Stimulated activated naive CD8-positive, alpha-beta T cell treated with anti-CD3 and anti-CD28 coated beads, Interleukin-15, amount 100 ng/mL, for 72 hours (primary cell): ENCODE measurements around the gene MYEOV.

Experiments
- ATAC-seq: fragments of 150-1000 bp; cut with Tn5 transposase; 2 replicates; pipeline ENCODE4 v1.10.0; 2021; ENCODE audit warnings: mild to moderate bottlenecking, moderate library complexity
- DNase-seq, 2 donors: peaks; one replicate each; pipeline ENCODE4 v3.0.0; 2021 to 2022
- H3K27ac Mint-ChIP-seq, 2 donors: one replicate each; pipeline ENCODE4 v1.8.0; 2022; ENCODE audit warnings: mild to moderate bottlenecking in 2 of 2, mixed read lengths in 2 of 2, moderate library complexity in 2 of 2
- H3K27me3 Mint-ChIP-seq: one replicate; pipeline ENCODE4 v1.8.0; 2022; ENCODE audit warnings: mixed read lengths
- H3K4me1 Mint-ChIP-seq: one replicate; pipeline ENCODE4 v1.8.0; 2022; ENCODE audit warnings: mild to moderate bottlenecking, mixed read lengths
- H3K4me3 Mint-ChIP-seq, 2 donors: one replicate each; pipeline ENCODE4 v1.8.0; 2022; ENCODE audit warnings: mild to moderate bottlenecking in 2 of 2, mixed read lengths in 2 of 2, moderate library complexity in 1 of 2
- H3K9me3 Mint-ChIP-seq, 2 donors: one replicate each; pipeline ENCODE4 v1.8.0; 2022; ENCODE audit warnings: mixed read lengths in 2 of 2

Gene MYEOV

GRCh38 chr11:69291459-69292110 lies 2.4 kb upstream of the MYEOV start:
- no peak overlapping the region for H3K27ac Mint-ChIP-seq
- H3K27me3 Mint-ChIP-seq = no peaks in the 10 kb centered on the region
- H3K4me3 Mint-ChIP-seq = no peak overlapping the region
- peaks cover 23% of the 10 kb centered on the region for H3K4me1 Mint-ChIP-seq
- no peaks in the 10 kb centered on the region for H3K9me3 Mint-ChIP-seq
- DNase-seq = no peak
- ATAC-seq = no peak

- H3K4me3 Mint-ChIP-seq = no peak overlapping the region
- H3K4me1 Mint-ChIP-seq = peaks cover 30% of the 10 kb centered on the region
- H3K27me3 Mint-ChIP-seq = no peaks in the 10 kb centered on the region
- DNase-seq (peak in 1 of 2 donors; percentile 41), ATAC-seq (no peak)
- H3K9me3 Mint-ChIP-seq = no peaks in the 10 kb centered on the region
- no peak overlapping the region for H3K27ac Mint-ChIP-seq
Measured at GRCh38 chr11:69292221-69292648, 1.7 kb upstream of the MYEOV start.

DNA sequence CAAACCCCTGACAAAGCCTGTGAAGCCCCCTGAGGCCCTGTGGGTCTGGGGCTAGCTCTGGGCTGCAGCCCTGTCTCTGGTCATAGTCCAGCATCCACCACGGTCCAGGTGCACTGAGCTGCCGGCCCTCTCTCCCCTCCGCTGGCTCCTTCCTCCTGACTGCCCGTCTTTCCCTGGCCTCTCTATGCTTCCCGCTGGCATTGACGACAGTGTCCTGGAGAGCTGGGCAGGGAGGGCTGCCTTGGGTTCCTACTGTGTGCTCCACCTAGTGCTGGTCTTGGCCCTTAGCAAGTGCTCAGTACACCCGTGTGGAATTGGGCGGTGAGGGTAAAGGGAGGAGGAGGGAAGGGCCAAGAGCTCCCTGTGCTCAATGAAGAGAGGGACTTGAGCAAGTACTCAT lies 868 bp upstream of the MYEOV start:
- ATAC-seq = no peak
- no peak overlapping the region for H3K27ac Mint-ChIP-seq
- H3K4me1 Mint-ChIP-seq = peaks cover 38% of the 10 kb centered on the region
- no peaks in the 10 kb centered on the region for H3K27me3 Mint-ChIP-seq
- no peak for DNase-seq
- H3K9me3 Mint-ChIP-seq = no peaks in the 10 kb centered on the region
- H3K4me3 Mint-ChIP-seq = no peak overlapping the region

DNA sequence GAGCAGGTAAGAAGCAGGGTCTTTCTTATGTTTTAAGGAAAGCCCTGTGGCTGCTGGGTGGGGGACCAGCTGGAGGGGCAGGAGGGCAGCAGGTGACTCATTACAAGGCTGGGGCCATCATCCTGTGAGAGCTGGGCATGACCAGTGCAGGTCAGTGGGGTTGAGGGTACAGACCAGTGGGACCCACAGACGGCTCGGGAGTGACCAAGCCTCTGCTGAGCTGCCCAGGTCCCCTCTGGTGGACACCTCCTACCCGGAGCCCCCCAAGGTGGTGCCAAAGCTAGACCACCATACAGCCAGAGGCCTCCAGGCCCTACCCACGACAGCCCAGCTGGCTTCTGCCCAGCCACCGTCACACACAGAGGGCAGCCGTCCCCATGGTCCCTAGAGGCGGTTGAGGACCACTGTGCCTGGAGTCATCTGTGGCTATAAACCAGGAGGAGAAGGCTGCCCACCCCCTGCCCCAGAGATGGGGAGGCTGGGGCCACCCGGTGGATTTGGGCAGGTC lies 670 bp downstream of the MYEOV start:
- no peaks in the 10 kb centered on the region for H3K9me3 Mint-ChIP-seq
- H3K27ac Mint-ChIP-seq = no peak overlapping the region
- DNase-seq = no peak
- no peaks in the 10 kb centered on the region for H3K27me3 Mint-ChIP-seq
- H3K4me3 Mint-ChIP-seq = no peak overlapping the region
- peaks cover 51% of the 10 kb centered on the region for H3K4me1 Mint-ChIP-seq
- no peak for ATAC-seq

GRCh38 chr11:69295079-69295994 lies 1.4 kb downstream of the MYEOV start:
- H3K4me1 Mint-ChIP-seq = peaks cover 55% of the 10 kb centered on the region
- no peak for DNase-seq
- peak overlapping the region in 1 of 2 donors; percentile 16 for H3K4me3 Mint-ChIP-seq
- no peak for ATAC-seq
- H3K27ac Mint-ChIP-seq = no peak overlapping the region
- H3K9me3 Mint-ChIP-seq = no peaks in the 10 kb centered on the region
- H3K27me3 Mint-ChIP-seq = no peaks in the 10 kb centered on the region

- Mint-ChIP-seq H3K4me1 (peaks cover 64% of the 10 kb centered on the region), H3K27ac (peak overlapping the region in 1 of 2 donors; percentile 74), H3K27me3 (no peaks in the 10 kb centered on the region)
Measured at GRCh38 chr11:69295995-69296889, 2.3 kb downstream of the MYEOV start.

DNA sequence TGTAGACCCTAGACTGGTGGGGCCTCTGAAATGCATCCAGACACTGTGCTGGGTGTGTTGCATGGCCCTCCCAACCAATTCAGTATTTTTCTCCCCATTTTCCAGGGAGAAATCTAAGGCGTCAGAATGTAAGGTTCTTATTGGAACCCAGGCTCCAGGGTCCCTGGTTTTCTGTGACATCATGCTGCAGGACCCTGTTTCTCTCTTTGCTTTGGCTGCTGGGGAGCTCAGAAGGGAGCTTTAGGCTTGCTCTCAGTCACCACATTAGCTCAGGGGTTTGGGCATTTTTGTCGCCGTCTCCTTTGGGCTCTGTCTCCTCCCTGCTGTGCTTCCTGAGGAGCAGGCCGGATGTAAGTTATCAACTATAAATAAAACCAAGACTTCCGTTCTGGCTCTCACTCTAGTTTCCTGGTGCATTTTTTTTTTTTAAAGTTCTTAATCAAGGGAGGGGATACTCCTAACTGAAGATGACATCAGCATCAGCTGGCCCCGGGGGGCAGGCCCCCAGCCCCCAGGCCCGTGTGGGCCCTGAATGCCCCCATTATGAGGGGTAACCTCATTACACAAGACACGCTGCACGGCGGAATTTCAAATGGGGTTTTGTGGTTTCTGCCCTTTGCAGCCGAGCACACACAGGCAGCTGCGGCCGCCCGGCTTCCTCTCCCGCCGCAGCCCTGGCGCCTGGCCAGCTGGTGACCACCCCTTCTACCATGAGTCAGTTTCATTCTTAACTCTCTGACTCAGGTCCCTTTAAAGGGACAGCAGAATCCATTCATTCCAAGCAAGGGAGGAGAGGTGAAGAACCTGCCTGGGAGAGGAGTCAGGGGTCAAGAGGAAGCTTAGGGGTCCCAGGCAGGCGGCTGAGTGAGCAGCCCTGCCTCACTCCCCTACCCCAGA lies 3.2 kb downstream of the MYEOV start:
- peak; percentile 88 for ATAC-seq
- peak; percentile 91 to 95 for DNase-seq
- Mint-ChIP-seq H3K4me3 (peak overlapping the region; percentile 70), H3K4me1 (peaks cover 73% of the 10 kb centered on the region), H3K27ac (peak overlapping the region in 1 of 2 donors; percentile 75), H3K9me3 (no peaks in the 10 kb centered on the region), H3K27me3 (no peaks in the 10 kb centered on the region)

More at GRCh38 chr11:69295995-69296889, 2.3 kb downstream of the MYEOV start:
- H3K4me3 Mint-ChIP-seq = peak overlapping the region in 1 of 2 donors; percentile 70
- ATAC-seq = no peak
- H3K9me3 Mint-ChIP-seq = no peaks in the 10 kb centered on the region
- no peak for DNase-seq

GRCh38 chr11:69297787-69298266 lies 3.9 kb downstream of the MYEOV start:
- peak overlapping the region; percentile 88 to 92 for H3K27ac Mint-ChIP-seq
- H3K9me3 Mint-ChIP-seq = no peaks in the 10 kb centered on the region
- peak; percentile 48 to 51 for DNase-seq
- no peaks in the 10 kb centered on the region for H3K27me3 Mint-ChIP-seq
- H3K4me1 Mint-ChIP-seq = peaks cover 73% of the 10 kb centered on the region
- peak; percentile 49 for ATAC-seq
- peak overlapping the region; percentile 70 for H3K4me3 Mint-ChIP-seq

DNA sequence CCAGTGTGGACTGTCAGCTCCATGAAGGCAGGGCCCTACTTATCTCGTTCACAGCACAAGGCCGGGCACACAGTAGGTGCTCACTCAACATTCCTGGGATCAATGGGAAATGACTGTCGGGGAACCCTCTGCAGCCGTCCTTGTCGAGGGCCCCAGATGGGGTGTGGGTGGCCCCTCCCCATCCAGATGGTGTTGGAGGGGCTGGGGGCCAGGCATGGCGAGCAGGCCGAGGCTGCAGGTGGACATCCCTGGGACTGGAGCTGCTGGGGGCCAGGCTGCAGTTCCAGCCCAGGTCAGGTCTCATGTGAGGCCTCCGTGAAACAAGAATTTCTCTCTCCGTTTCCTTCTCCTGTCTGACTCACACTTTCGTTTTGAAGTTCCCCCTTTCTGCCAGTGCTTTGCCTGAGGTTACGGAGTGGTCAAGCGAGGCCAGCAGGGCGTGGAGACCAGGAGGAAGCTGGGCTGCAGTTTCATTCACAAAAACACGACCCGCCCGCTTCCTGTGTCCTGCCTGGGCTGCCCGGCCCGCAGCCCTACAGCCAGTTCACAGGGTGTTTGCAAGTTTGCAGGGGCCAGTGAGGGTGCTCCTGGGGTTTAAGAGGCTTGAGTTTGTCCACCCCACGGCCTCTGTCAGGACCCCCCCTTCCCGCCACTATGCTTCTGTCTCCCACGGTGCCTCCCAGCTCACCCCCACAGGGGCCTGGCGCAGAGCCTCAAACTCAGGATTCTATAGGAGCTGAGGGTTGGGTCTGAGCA lies 4.5 kb downstream of the MYEOV start:
- peak overlapping the region; percentile 70 for H3K4me3 Mint-ChIP-seq
- H3K9me3 Mint-ChIP-seq = no peaks in the 10 kb centered on the region
- peak overlapping the region; percentile 88 to 92 for H3K27ac Mint-ChIP-seq
- DNase-seq = peak; percentile 35 to 36
- peak; percentile 21 for ATAC-seq
- no peaks in the 10 kb centered on the region for H3K27me3 Mint-ChIP-seq
- H3K4me1 Mint-ChIP-seq = peaks cover 67% of the 10 kb centered on the region

- Mint-ChIP-seq H3K9me3 (no peaks in the 10 kb centered on the region), H3K4me1 (peaks cover 67% of the 10 kb centered on the region), H3K4me3 (no peak overlapping the region), H3K27me3 (no peaks in the 10 kb centered on the region), H3K27ac (no peak overlapping the region)
- ATAC-seq = no peak
- no peak for DNase-seq
Measured at GRCh38 chr11:69299023-69299461, 5.1 kb downstream of the MYEOV start.

DNA sequence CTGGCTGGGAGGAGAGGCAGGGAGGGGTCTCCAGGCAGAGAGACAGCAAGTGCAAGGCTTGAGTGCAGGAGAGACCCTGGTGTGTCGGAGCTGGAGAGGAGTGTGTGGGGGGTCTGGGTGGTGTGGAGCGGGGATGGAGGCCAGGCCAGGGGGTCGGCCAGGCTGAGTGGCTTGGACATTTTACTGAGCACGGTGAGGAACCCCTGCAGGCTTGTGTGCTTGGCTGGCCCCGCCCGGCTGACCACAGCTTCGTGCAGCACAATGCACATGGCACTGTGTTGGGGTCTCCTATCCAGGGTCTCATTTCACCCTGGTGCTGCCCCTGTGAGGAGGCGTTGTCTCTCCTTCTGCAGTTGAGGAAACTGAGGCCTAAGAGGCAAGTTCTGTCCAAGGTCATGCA lies 5.6 kb downstream of the MYEOV start:
- Mint-ChIP-seq H3K4me1 (peaks cover 67% of the 10 kb centered on the region), H3K9me3 (no peaks in the 10 kb centered on the region), H3K27ac (no peak overlapping the region), H3K4me3 (no peak overlapping the region), H3K27me3 (no peaks in the 10 kb centered on the region)
- DNase-seq (no peak), ATAC-seq (no peak)

DNA sequence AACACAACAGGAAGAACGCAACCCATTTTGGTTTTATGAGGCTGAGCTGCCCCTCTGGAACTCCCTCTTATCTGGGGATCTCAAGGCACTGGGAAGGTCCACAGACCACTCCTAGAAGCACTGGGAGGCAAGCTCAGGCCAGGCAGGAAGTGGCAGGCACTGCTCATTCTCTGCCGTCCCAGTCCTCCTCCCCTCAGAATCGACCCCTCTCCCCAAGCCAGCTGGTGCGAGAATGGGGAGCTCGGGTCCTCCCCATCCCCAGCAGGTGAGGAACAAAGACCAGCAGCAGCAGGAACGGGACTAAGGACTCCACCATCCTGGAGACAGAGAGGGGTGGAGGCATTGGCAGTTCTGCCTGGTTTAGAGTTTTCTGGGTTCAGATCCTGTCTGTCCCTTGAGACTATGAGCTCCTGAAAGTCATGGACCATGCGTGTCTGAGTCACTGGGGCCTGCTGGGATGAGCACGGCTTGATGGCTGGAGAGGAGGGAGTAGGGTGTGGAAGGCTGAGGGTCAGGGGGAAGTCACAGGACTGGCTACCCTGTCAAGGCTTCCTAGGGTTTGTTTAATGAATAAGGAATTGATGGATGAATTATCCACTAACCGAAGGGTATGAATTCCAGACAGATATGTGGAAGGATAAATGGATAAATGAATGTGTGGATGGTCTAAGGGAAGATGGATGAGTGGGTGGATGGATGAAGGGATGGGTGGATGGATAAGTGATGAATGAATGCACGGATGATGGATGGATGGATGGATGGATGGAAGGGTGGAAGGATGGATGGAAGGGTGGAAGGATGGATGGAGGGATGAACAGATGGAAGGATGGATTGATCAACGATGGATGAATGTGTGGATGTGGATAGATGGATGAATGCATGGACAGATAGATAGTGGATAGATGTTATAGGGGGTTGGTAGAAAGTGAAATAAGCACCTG lies 6.4 kb downstream of the MYEOV start:
- peaks cover 62% of the 10 kb centered on the region for H3K4me1 Mint-ChIP-seq
- no peak overlapping the region for H3K4me3 Mint-ChIP-seq
- H3K27me3 Mint-ChIP-seq = no peaks in the 10 kb centered on the region
- ATAC-seq (no peak), DNase-seq (no peak)
- no peak overlapping the region for H3K27ac Mint-ChIP-seq
- no peaks in the 10 kb centered on the region for H3K9me3 Mint-ChIP-seq

- no peak for ATAC-seq
- Mint-ChIP-seq H3K4me1 (peaks cover 56% of the 10 kb centered on the region), H3K27ac (no peak overlapping the region), H3K27me3 (no peaks in the 10 kb centered on the region), H3K9me3 (no peaks in the 10 kb centered on the region), H3K4me3 (no peak overlapping the region)
- no peak for DNase-seq
Measured at GRCh38 chr11:69301081-69301454, 7.1 kb downstream of the MYEOV start.
